ENCODE data around the gene SMIM27. TPM values are rescaled to one million over a fixed set of nuclear protein-coding genes. Genes with fewer than 3 reads are reported as not detected.
A peak's percentile ranks its signal among the peaks of the same experiment; 100 is the strongest.

SMIM27 gene
- total and polyA plus RNA-seq, 4 experiments from 2014 or later, result 32.1 to 115 (median 40.1) TPM

GRCh38 chr9:32577316-32577715 lies 25.2 kb downstream of the SMIM27 start:
- no peaks in the 10 kb centered on the region for H3K36me3 ChIP-seq (ENCODE audit: insufficient read depth, low read length)
- Mint-ChIP-seq H3K4me1 (peaks cover 6 to 20% (median 12%) of the 10 kb centered on the region in 4 donors), H3K36me3 (peaks cover 0 to 7% of the 10 kb centered on the region in 2 donors), H3K27me3 (peaks cover 5 to 10% of the 10 kb centered on the region in 2 donors), H3K9me3 (peaks cover 0 to 5% (median 0%) of the 10 kb centered on the region in 8 donors), H3K27ac (no peak overlapping the region), H3K4me3 (no peak overlapping the region)
- H3K27ac ChIP-seq (ENCODE audit: low read depth, low read length), result no peak overlapping the region
- POLR2A ChIA-PET (ENCODE audit: partially characterized antibody), result interaction anchor here (1.4 kb wide), 1 partner anchor 198 kb away, joined by 4 read pairs; no protein-coding TSS in a partner anchor
- H3K27me3 ChIP-seq (ENCODE audit: insufficient read depth, low read length), result peaks cover 3% of the 10 kb centered on the region
- DNase-seq, result no peak
- H3K9me3 ChIP-seq (ENCODE audit: control insufficient read depth in 1 of 2, low read length in 2 of 2), result no peaks in the 10 kb centered on the region
- intact Hi-C loops (cut with micrococcal nuclease), result no loop called here
- H3K4me1 ChIP-seq (ENCODE audit: insufficient read depth, low read length), result peaks cover 8% of the 10 kb centered on the region
- no peak overlapping the region for H3K4me3 ChIP-seq (ENCODE audit: low read length in 2 of 2)
- CTCF ChIA-PET (ENCODE audit: partially characterized antibody), result interaction anchor here (6.2 to 15.9 kb wide), 3 partner anchors 51 to 200 kb away, joined by 50 to 659 read pairs (median 100); partner anchors contain the start of genes ACO1 and RIGI

- Mint-ChIP-seq H3K27me3 (peaks cover 5 to 10% of the 10 kb centered on the region in 2 donors), H3K36me3 (no peaks in the 10 kb centered on the region), H3K4me3 (no peak overlapping the region), H3K9me3 (peaks cover 0 to 2% (median 0%) of the 10 kb centered on the region in 8 donors), H3K4me1 (peaks cover 0 to 6% (median under 1%) of the 10 kb centered on the region in 4 donors), H3K27ac (no peak overlapping the region)
- H3K9me3 ChIP-seq (ENCODE audit: control insufficient read depth in 1 of 2, low read length in 2 of 2), result no peaks in the 10 kb centered on the region
- intact Hi-C loops (cut with micrococcal nuclease), result loop anchor here (1.0 kb wide), 1 partner anchor 200 kb away; no protein-coding TSS in a partner anchor
- DNase-seq, result no peak
- peaks cover 3% of the 10 kb centered on the region for H3K27me3 ChIP-seq (ENCODE audit: insufficient read depth, low read length)
- no peaks in the 10 kb centered on the region for H3K36me3 ChIP-seq (ENCODE audit: insufficient read depth, low read length)
- ChIA-PET CTCF (ENCODE audit: partially characterized antibody) (interaction anchor here (0.8 to 15.9 kb wide), 30 partner anchors 10 to 409 kb away, joined by 3 to 659 read pairs (median 6); partner anchors contain the start of genes ACO1 and RIGI), POLR2A (ENCODE audit: partially characterized antibody) (interaction anchor here (1.1 to 1.4 kb wide), 2 partner anchors 14 to 200 kb away, joined by 3 to 22 read pairs; no protein-coding TSS in a partner anchor)
- no peaks in the 10 kb centered on the region for H3K4me1 ChIP-seq (ENCODE audit: insufficient read depth, low read length)
- H3K4me3 ChIP-seq (ENCODE audit: low read length in 2 of 2), result no peak overlapping the region
- no peak overlapping the region for H3K27ac ChIP-seq (ENCODE audit: low read depth, low read length)
These were observed 26.8 kb downstream of the SMIM27 start for GRCh38 chr9:32578976-32579375.

GRCh38 chr9:32579706-32580331 lies 27.7 kb downstream of the SMIM27 start:
- no peak overlapping the region for H3K27ac Mint-ChIP-seq
- POLR2A ChIA-PET (ENCODE audit: partially characterized antibody), result interaction anchor here (0.6 to 1.4 kb wide), 4 partner anchors 15 to 204 kb away, joined by 3 to 22 read pairs (median 3); no protein-coding TSS in a partner anchor

GRCh38 chr9:32580631-32581300 lies 28.6 kb downstream of the SMIM27 start:
- H3K27me3 Mint-ChIP-seq, result peaks cover 11 to 13% of the 10 kb centered on the region in 2 donors
- ChIA-PET CTCF (ENCODE audit: partially characterized antibody) (interaction anchor here (0.9 to 15.9 kb wide), 33 partner anchors 9 to 646 kb away, joined by 3 to 659 read pairs (median 5); partner anchors contain the start of genes ACO1 and RIGI), POLR2A (ENCODE audit: partially characterized antibody) (interaction anchor here (1.2 to 2.0 kb wide), 2 partner anchors 30 to 202 kb away, joined by 3 to 11 read pairs; no protein-coding TSS in a partner anchor)
- no peak overlapping the region for H3K4me3 Mint-ChIP-seq
- Histone ChIP-seq H3K36me3 (ENCODE audit: insufficient read depth, low read length) (no peaks in the 10 kb centered on the region), H3K4me1 (ENCODE audit: insufficient read depth, low read length) (no peaks in the 10 kb centered on the region), H3K27me3 (ENCODE audit: insufficient read depth, low read length) (peaks cover 3% of the 10 kb centered on the region), H3K27ac (ENCODE audit: low read depth, low read length) (no peak overlapping the region), H3K9me3 (ENCODE audit: control insufficient read depth in 1 of 2, low read length in 2 of 2) (no peaks in the 10 kb centered on the region), H3K4me3 (ENCODE audit: low read length in 2 of 2) (no peak overlapping the region)
- intact Hi-C loops (cut with micrococcal nuclease), result loop anchor here (1.0 to 10.0 kb wide), 3 partner anchors 388 to 1144 kb away; no protein-coding TSS in a partner anchor
- peaks cover 0 to 2% (median 0%) of the 10 kb centered on the region in 8 donors for H3K9me3 Mint-ChIP-seq
- H3K36me3 Mint-ChIP-seq, result no peaks in the 10 kb centered on the region
- H3K27ac Mint-ChIP-seq, result peak overlapping the region in 1 of 7 donors; percentile 56
- DNase-seq, result no peak
- H3K4me1 Mint-ChIP-seq, result peaks cover 0 to 5% (median 0%) of the 10 kb centered on the region in 4 donors

More at GRCh38 chr9:32579706-32580331, 27.7 kb downstream of the SMIM27 start:
- Mint-ChIP-seq H3K36me3 (no peaks in the 10 kb centered on the region), H3K4me3 (no peak overlapping the region), H3K9me3 (peaks cover 0 to 2% (median 0%) of the 10 kb centered on the region in 8 donors), H3K4me1 (peaks cover 0 to 5% (median 0%) of the 10 kb centered on the region in 4 donors), H3K27me3 (peaks cover 7 to 11% of the 10 kb centered on the region in 2 donors)
- H3K4me1 ChIP-seq (ENCODE audit: insufficient read depth, low read length), result no peaks in the 10 kb centered on the region
- no peaks in the 10 kb centered on the region for H3K9me3 ChIP-seq (ENCODE audit: control insufficient read depth in 1 of 2, low read length in 2 of 2)
- H3K27ac ChIP-seq (ENCODE audit: low read depth, low read length), result no peak overlapping the region
- no peaks in the 10 kb centered on the region for H3K36me3 ChIP-seq (ENCODE audit: insufficient read depth, low read length)
- CTCF ChIA-PET (ENCODE audit: partially characterized antibody), result interaction anchor here (0.8 to 15.9 kb wide), 41 partner anchors 10 to 408 kb away, joined by 3 to 659 read pairs (median 4); partner anchors contain the start of genes ACO1 and RIGI
- peaks cover 3% of the 10 kb centered on the region for H3K27me3 ChIP-seq (ENCODE audit: insufficient read depth, low read length)
- intact Hi-C loops (cut with micrococcal nuclease), result loop anchor here (1.0 to 10.0 kb wide), 3 partner anchors 201 to 1145 kb away; no protein-coding TSS in a partner anchor
- H3K4me3 ChIP-seq (ENCODE audit: low read length in 2 of 2), result no peak overlapping the region
- peak; percentile 68 to 75 (median 72) for DNase-seq

- no peak overlapping the region for H3K4me3 ChIP-seq (ENCODE audit: low read length in 2 of 2)
- peaks cover 3% of the 10 kb centered on the region for H3K27me3 ChIP-seq (ENCODE audit: insufficient read depth, low read length)
- no peak overlapping the region for H3K27ac ChIP-seq (ENCODE audit: low read depth, low read length)
- no peaks in the 10 kb centered on the region for H3K4me1 ChIP-seq (ENCODE audit: insufficient read depth, low read length)
- H3K36me3 Mint-ChIP-seq, result no peaks in the 10 kb centered on the region
- H3K9me3 ChIP-seq (ENCODE audit: control insufficient read depth in 1 of 2, low read length in 2 of 2), result no peaks in the 10 kb centered on the region
- peaks cover 0 to 2% (median 0%) of the 10 kb centered on the region in 8 donors for H3K9me3 Mint-ChIP-seq
- H3K27me3 Mint-ChIP-seq, result peaks cover 15 to 17% of the 10 kb centered on the region in 2 donors
- H3K4me3 Mint-ChIP-seq, result no peak overlapping the region
- H3K27ac Mint-ChIP-seq, result no peak overlapping the region
- POLR2A ChIA-PET (ENCODE audit: partially characterized antibody), result interaction anchor here (1.2 to 2.0 kb wide), 2 partner anchors 31 to 203 kb away, joined by 3 to 11 read pairs; no protein-coding TSS in a partner anchor
- peaks cover 0 to 5% (median 0%) of the 10 kb centered on the region in 4 donors for H3K4me1 Mint-ChIP-seq
- no peaks in the 10 kb centered on the region for H3K36me3 ChIP-seq (ENCODE audit: insufficient read depth, low read length)
- DNase-seq, result peak; percentile 27 to 41 (median 37)
- CTCF ChIA-PET (ENCODE audit: partially characterized antibody), result interaction anchor here (0.9 to 15.9 kb wide), 18 partner anchors 9 to 645 kb away, joined by 3 to 659 read pairs (median 4); partner anchors contain the start of genes ACO1 and RIGI
- intact Hi-C loops (cut with micrococcal nuclease), result loop anchor here (1.0 to 10.0 kb wide), 3 partner anchors 387 to 1143 kb away; no protein-coding TSS in a partner anchor
These were observed 29.5 kb downstream of the SMIM27 start for GRCh38 chr9:32581512-32582143.

GRCh38 chr9:32584784-32585183 lies 32.7 kb downstream of the SMIM27 start:
- POLR2A ChIA-PET (ENCODE audit: partially characterized antibody), result no interaction called here
- peaks cover 15 to 19% of the 10 kb centered on the region in 2 donors for H3K27me3 Mint-ChIP-seq
- Histone ChIP-seq H3K27ac (ENCODE audit: low read depth, low read length) (no peak overlapping the region), H3K36me3 (ENCODE audit: insufficient read depth, low read length) (no peaks in the 10 kb centered on the region), H3K9me3 (ENCODE audit: control insufficient read depth in 1 of 2, low read length in 2 of 2) (no peaks in the 10 kb centered on the region), H3K27me3 (ENCODE audit: insufficient read depth, low read length) (peaks cover 3% of the 10 kb centered on the region), H3K4me1 (ENCODE audit: insufficient read depth, low read length) (no peaks in the 10 kb centered on the region), H3K4me3 (ENCODE audit: low read length in 2 of 2) (no peak overlapping the region)
- intact Hi-C loops (cut with micrococcal nuclease), result loop anchor here (10.0 kb wide), 2 partner anchors 640 to 1140 kb away; no protein-coding TSS in a partner anchor
- no peak for DNase-seq
- no peaks in the 10 kb centered on the region for H3K4me1 Mint-ChIP-seq
- no peak overlapping the region for H3K4me3 Mint-ChIP-seq
- no peaks in the 10 kb centered on the region for H3K36me3 Mint-ChIP-seq
- no peak overlapping the region for H3K27ac Mint-ChIP-seq
- CTCF ChIA-PET (ENCODE audit: partially characterized antibody), result interaction anchor here (1.5 to 15.9 kb wide), 2 partner anchors 203 to 208 kb away, joined by 4 to 659 read pairs; no protein-coding TSS in a partner anchor
- peaks cover 0 to 2% (median 0%) of the 10 kb centered on the region in 8 donors for H3K9me3 Mint-ChIP-seq
